Measurements from ENCODE around the gene DAB2IP.

The DAB2IP gene

DNA sequence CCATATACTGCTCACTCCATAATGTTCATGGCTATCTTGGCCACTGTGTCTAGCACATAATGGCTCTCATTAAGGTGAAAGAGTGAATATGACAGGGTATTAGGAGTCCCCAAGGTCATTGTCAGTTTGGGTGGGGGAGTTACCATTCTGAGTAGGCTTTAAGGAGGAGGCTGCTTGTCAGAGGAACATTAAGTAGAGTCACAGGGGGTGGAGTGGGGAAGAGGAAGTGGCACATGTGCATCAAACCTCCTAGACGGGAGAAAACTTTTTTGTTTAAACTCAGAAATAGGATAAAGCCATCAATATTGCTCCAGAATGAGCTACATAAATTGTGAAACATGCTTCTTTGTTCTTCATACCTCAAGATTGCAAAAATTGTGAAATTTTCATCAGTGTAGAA, 45.5 kb downstream of the DAB2IP start:
- no peak overlapping the region for H3K27ac ChIP-seq
- DNase-seq (ENCODE audit: low read depth, low spot score): no peak

DNA sequence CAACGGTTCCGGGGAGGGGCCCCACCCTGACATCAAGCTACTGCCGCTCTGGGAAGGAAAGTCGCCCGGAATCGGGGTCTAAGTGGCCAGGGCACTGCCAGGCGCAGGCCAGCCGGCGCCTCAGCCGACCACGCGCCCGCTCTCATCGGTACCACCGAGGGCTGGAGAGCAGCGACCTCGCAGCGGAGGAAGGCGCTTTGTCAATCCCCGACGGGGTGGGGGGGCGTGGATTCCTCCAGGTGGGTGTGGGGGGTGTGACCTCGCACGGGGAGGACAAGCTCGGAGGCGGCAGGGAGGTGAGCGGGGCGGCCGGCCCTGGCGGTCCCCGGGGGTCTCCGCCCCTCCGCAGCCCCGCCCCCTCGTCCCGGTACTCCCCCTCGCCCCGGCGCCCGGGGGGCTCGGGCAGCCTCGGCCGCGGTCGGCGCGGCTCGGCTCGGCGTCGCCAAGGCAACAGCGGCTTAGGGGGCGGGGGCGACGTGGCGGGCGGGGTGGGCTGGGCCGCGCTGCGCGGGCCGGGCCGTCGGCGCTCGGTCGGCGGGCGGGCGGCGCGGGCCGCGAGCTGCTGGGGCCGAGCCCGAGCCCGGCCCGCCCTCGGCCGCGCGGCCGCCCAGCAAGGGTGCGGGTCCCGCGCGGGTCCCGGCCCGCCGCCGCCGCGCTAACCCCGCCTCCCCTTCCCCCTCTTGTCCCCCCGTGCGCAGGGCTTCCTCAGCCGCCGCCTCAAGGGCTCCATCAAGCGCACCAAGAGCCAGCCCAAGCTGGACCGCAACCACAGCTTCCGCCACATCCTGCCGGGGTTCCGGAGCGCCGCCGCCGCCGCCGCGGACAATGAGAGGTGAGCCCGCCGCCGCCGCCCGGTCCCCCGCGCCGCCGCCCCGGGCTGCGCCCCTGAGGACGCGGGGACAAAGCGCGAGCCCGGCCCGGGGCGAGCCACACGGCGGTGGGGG, 47.5 kb downstream of the DAB2IP start:
- peak overlapping the region; percentile 86 for H3K27ac ChIP-seq
- no peak for DNase-seq (ENCODE audit: low read depth, low spot score)

DNA sequence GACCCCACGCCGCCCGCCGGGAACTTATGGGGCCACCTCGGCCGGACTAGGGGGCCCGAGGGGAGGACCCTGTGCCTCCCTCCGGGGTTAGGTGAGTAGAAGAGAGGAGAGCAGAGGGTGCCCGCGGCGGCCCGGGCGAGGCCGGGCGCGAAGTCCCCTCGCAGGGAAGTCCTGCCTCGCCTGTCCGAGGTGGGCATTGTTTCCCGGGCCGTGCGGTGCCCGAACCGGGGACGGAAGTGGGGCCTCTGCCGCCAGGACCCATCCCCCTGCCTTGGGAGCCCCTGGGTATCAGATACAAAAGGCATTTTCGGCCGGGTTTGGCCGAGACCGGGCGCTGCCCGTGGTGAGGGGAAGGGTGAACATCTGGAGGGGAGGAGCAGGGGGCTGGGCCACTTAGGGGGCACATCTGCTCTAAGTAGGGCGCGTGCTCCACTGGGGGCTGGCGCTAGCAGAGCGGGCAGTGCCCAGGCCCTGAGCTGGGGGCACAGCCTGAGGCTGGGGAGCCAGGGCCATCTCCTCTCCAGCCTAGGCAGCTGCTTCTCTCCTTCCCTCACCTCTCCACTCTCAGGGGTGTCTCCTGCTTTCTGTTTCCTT, 48.2 kb downstream of the DAB2IP start:
- H3K27ac ChIP-seq: peak overlapping the region; percentile 86

DNA sequence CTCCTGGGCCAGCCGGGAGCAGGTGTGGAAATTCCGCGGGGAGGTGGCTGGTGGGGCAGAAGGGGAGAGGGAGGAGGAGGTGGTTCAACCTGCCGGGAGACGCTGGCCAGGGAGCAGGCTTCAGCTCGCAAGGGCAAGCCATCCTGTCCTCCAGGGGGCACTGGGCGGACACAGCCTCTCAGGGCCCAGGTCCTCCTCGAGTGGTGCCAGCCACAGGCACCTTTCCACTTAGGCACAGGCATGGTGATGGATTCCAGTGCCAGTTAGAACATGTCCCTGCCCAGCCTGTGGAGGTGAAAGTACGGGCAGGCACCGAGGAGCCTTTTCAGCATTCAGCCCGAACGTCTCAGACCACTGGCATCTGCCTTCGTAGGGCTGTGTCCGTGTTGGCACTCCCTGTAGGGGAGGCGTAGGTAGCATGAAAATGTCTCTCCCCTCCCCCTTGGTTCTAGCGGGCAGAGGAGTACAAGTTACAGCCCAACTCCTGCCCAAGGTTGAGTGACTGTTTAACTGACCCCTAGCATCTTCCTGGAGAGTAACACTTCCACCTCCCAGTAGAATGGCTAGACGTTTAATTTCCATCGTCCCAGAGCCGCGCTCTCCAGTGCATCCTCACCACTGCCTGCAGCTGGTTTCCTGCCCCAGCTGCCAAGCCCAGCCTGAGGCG, 48.9 kb downstream of the DAB2IP start:
- DNase-seq (ENCODE audit: low read depth, low spot score): peak; percentile 96
- peak overlapping the region; percentile 86 for H3K27ac ChIP-seq

More for the DNA sequence above, 48.2 kb downstream of the DAB2IP start:
- no peak for DNase-seq (ENCODE audit: low read depth, low spot score)

DNA sequence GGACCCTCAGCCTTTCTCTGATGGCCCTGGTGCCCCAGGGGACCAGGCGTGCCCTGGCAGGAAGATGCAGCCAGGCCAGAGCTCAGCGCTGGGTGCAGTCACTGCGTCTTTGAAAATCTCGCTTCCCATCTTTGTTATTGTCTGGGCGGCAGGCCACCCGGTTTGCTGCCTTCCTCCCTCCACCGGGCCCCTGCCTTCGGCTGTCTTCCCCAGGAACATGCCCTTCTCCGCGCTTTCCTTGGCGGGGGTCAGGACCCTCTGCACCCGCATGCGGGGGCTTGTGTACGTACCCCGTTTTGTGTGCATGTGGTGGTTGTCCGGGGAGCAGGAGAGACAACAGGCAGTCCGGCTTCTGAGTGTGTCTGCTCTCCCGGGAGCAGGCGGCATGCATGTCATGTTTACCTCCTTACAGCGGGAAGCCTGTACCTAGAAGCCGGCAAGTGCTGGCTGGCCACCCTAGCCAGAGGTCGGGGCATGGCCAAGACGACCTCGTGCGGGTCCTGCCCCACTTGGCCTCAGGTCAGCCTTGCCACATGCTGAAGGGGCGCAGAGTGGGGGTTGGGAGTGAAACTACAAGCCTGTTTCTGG, 49.5 kb downstream of the DAB2IP start:
- peak overlapping the region; percentile 86 for H3K27ac ChIP-seq
- DNase-seq (ENCODE audit: low read depth, low spot score): no peak

DNA sequence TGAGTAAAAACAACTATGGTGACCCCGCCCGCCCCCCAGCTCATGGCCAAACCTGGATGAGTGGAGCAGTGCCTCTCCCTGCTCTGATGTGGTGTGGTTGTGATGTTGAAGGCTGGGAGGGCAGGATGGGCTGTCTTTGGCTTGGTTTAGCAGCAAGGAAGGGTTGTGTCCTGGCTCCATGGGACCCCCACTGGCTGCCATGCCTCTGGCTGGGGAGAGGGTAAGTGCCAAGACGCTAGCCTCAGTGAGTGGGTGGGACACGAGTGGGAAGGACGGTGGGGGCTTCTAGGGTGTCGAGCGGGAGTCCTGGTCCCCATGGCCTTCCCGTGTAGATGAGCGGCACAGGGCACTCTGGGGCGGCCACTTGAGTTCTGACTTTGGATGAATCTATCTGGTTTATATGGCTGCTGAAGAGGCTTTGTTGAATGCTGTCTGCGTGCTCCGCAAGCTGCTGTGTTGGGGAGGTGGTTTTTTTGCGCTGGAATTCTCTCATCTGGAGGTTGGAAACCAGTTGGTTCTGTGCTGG, 50.4 kb downstream of the DAB2IP start:
- H3K27ac ChIP-seq: peak overlapping the region; percentile 86
- DNase-seq (ENCODE audit: low read depth, low spot score): no peak

- peak overlapping the region; percentile 86 for H3K27ac ChIP-seq
- DNase-seq (ENCODE audit: low read depth, low spot score): no peak
Observed at GRCh38 chr9:121703014-121703734, 51.7 kb downstream of the DAB2IP start.

GRCh38 chr9:121704281-121704680, 52.8 kb downstream of the DAB2IP start:
- H3K27ac ChIP-seq: peak overlapping the region; percentile 59
- no peak for DNase-seq (ENCODE audit: low read depth, low spot score)

DNA sequence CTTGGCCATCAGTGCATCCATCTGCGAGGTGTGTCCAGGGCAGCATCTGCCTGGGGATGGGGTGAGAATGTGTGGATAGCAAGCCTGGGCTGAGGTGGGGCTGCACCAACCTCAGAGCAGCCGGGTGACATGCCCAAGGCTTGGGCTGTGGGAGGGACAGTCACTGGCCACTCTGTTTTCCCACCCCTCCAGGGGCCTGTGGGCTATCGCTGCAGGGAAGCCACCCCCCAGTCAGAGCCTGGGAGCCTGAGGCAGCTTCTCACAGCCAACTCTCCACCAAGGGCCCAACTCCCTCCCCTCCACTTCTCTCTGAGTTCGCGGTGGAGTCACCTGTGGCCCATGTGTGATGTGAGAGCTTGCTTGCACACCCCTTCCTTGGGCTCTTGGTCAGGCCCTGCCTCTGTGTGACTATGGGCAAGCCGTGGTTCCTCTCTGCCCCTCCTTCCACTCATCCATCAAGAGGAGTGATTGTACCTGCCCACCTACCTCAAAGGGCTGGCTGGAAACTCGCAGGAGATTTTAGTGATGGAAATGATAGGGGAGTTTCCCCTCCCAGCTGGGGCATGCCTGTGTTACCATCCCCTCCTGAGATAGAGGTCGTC, 54.8 kb downstream of the DAB2IP start:
- H3K27ac ChIP-seq: no peak overlapping the region
- no peak for DNase-seq (ENCODE audit: low read depth, low spot score)

DNA sequence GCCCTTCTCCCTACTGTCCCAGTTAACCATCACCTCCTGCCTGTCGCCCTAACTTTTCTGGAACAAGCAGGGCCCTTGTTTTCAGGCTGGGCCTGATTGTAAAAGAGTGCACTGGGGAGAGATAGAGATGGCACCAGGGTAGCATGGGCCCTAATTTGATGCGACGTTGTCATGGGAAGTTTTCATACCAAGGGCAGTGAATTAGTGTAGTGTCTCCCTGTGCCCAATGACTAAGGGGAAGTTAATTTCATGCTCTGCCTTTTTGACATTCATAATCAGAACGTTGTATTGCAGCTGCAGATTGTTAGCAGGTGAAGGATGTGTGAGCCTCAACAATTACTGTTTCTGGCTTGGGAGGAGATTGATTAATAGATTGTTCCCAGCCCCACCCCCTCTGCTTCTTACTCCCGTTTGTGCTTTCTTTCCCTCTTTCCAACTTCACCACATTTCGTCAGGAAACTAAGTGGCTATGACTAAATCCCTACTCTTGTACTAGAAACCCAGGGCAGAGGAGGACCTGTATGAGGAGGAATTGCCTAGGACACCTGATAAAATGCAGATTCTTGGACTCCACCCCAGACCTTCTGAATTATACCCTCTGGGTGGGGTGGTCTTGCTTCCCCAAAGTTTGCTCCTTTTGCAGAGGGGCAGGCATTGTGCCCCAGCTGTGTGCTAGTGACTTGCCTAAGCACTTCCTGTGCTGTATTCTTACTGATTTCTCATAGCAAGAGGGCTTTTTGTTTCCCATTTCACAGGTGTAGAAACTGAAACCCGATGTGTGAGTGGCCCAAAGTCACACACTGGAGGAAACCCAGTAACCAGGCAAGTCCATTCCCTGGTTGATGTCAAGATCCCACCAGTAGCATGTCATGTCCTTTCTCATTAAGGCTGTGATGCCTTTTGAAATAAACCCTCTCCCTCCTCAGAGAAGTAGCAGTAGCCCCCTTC, 56.3 kb downstream of the DAB2IP start:
- no peak for DNase-seq (ENCODE audit: low read depth, low spot score)
- peak overlapping the region; percentile 2 for H3K27ac ChIP-seq

DNA sequence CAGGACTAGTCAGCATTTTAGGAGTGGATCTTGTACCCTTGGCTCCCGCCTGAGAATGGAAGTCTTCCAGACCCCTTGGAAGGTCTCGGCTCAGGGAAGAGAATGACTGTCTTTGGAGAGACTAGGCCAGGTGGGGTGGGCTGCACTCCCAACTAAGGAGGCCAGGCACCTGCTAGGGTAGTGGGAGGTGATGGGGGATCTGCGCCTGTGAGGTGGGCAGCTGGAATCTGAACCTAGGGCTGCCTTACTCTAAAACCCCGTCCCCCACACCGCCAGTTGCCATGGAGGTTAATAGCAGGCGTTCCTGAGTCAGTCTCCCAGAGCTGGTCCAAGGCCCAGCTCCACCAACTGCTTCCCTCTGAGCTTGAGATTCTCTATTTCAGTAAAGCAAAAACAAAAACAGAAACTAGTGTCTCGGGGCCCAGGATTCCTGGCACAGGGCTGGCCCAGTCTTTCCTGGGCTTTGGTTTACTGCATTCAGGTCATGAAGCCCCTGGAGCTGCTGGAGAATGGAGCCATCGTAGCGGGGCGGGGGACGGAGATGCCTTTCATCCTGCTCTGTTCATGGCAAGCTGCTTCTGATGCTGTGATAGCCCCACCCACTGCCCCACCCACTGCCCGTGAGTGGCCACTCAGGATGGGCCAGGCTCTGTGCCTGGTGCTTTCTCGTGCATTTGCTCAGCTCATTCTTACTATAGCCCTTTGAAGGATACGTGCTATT, 57.5 kb downstream of the DAB2IP start:
- no peak for DNase-seq (ENCODE audit: low read depth, low spot score)
- H3K27ac ChIP-seq: no peak overlapping the region

- DNase-seq (ENCODE audit: low read depth, low spot score): no peak
- H3K27ac ChIP-seq: no peak overlapping the region
Observed at GRCh38 chr9:121709798-121710197, 58.4 kb downstream of the DAB2IP start.

GRCh38 chr9:121711281-121711680, 59.8 kb downstream of the DAB2IP start:
- H3K27ac ChIP-seq: no peak overlapping the region
- no peak for DNase-seq (ENCODE audit: low read depth, low spot score)

DNA sequence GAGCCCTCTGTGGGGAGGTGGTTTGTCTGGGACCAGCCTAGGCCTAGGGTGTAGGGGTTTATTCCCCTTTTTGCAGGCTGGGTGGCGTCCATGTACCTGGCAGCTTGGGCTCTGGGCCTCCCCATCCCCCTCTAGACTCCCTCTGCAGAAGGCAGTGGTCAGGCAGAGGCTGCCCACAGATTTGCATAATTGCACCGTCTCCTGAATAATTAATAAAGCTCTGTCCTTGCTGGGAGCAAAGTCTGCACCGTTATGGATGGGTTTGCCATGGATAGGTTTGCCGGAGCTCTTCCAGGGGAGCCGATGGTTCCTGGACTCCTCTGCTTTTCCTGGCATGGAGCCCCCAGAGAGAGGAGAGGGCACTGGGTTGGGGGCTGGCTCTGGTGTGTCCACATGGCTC, 60.4 kb downstream of the DAB2IP start:
- DNase-seq (ENCODE audit: low read depth, low spot score): no peak
- no peak overlapping the region for H3K27ac ChIP-seq

GRCh38 chr9:121713400-121714070, 62.1 kb downstream of the DAB2IP start:
- no peak for DNase-seq (ENCODE audit: low read depth, low spot score)
- no peak overlapping the region for H3K27ac ChIP-seq

- no peak for DNase-seq (ENCODE audit: low read depth, low spot score)
- no peak overlapping the region for H3K27ac ChIP-seq
Observed at GRCh38 chr9:121714075-121714705, 62.8 kb downstream of the DAB2IP start.

GRCh38 chr9:121714873-121715272, 63.4 kb downstream of the DAB2IP start:
- no peak overlapping the region for H3K27ac ChIP-seq
- no peak for DNase-seq (ENCODE audit: low read depth, low spot score)
